IMR-90 (cell line): ENCODE measurements around the gene RAB8B. TPM values are rescaled to one million over a fixed set of nuclear protein-coding genes. Genes with fewer than 3 reads are reported as not detected.
A peak's percentile ranks its signal among the peaks of the same experiment; 100 is the strongest.

Experiments used
- ATAC-seq: fragments of 200-7000 bp; cut with Tn5 transposase; 2 replicates; pipeline ENCODE4 v1.9.1; 2020; ENCODE audit warnings: low read depth, mild to moderate bottlenecking, moderate library complexity
- BruUV-seq: library from RNA; stranded (reverse); fragments of 400-500 nt; replicated peaks from 2 replicates; lab custom pipeline; 2021; lab: Mats Ljungman, UMichigan
- CTCF ChIA-PET: fragments of 300-600 bp; formaldehyde crosslinking; extraction: SDS; loops from one replicate; lab custom pipeline; 2021; ENCODE audit warnings: antibody characterized with exemption; lab: Yijun Ruan, JAX
- POLR2A ChIA-PET: fragments of 300-600 bp; sonication (Branson Sonifier 250); formaldehyde crosslinking; loops from one replicate; lab custom pipeline; 2022; ENCODE audit warnings: antibody characterized with exemption; ENCODE audit not compliant: unreplicated experiment; lab: Charles Lee
- DNase-seq: peaks from one replicate; pipeline ENCODE4 v3.0.0; 2013
- H2AFZ ChIP-seq: replicated peaks from 2 replicates; pipeline ENCODE3; 2013; ENCODE audit warnings: low read length, mild to moderate bottlenecking; ENCODE audit not compliant: poor library complexity
- H2AK5ac ChIP-seq: 2 replicates; pipeline ENCODE4 v1.6.1; 2013; ENCODE audit warnings: low read depth, low read length, inconsistent platforms
- H2AK9ac ChIP-seq: replicated peaks from 2 replicates; pipeline ENCODE3; 2013; ENCODE audit warnings: mild to moderate bottlenecking, low read depth, low read length, moderate library complexity; ENCODE audit not compliant: poor library complexity
- H2BK120ac ChIP-seq: 2 replicates; pipeline ENCODE4 v1.6.1; 2013; ENCODE audit warnings: low read depth, low read length, inconsistent platforms
- H2BK15ac ChIP-seq: 3 replicates; pipeline ENCODE4 v1.6.1; 2013; ENCODE audit warnings: low read depth, low read length, inconsistent platforms
- H2BK20ac ChIP-seq: 2 replicates; pipeline ENCODE4 v1.6.1; 2013; ENCODE audit warnings: low read depth, mild to moderate bottlenecking, inconsistent platforms, low read length, moderate library complexity
- H2BK5ac ChIP-seq: 2 replicates; pipeline ENCODE4 v1.6.1; 2013; ENCODE audit warnings: mild to moderate bottlenecking, low read depth, low read length, inconsistent platforms; ENCODE audit not compliant: poor library complexity, severe bottlenecking
- H3K14ac ChIP-seq: replicated peaks from 2 replicates; pipeline ENCODE4 v1.6.1; 2013; ENCODE audit warnings: low read depth, low read length, inconsistent platforms
- H3K18ac ChIP-seq: 2 replicates; pipeline ENCODE4 v1.6.1; 2013; ENCODE audit warnings: low read depth, low read length, control low read depth
- H3K23ac ChIP-seq: 2 replicates; pipeline ENCODE4 v1.6.1; 2013; ENCODE audit warnings: low read depth, low read length, inconsistent platforms
- H3K27ac ChIP-seq: 2 replicates; pipeline ENCODE4 v1.5.1; 2013; ENCODE audit warnings: mild to moderate bottlenecking, control low read depth, low read length; ENCODE audit not compliant: insufficient read depth
- H3K27me3 ChIP-seq: 2 replicates; pipeline ENCODE4 v1.6.1; 2013; ENCODE audit warnings: low read length; ENCODE audit not compliant: control insufficient read depth, insufficient read depth
- H3K36me3 ChIP-seq: 2 replicates; pipeline ENCODE4 v1.6.1; 2013; ENCODE audit warnings: low read length, mixed read lengths; ENCODE audit not compliant: control insufficient read depth, insufficient read depth
- H3K4ac ChIP-seq: 2 replicates; pipeline ENCODE4 v1.6.1; 2013; ENCODE audit warnings: low read depth, low read length, inconsistent platforms
- H3K4me1 ChIP-seq: 2 replicates; pipeline ENCODE4 v1.6.1; 2013; ENCODE audit warnings: low read length, mixed read lengths; ENCODE audit not compliant: control insufficient read depth, insufficient read depth
- H3K4me2 ChIP-seq: 2 replicates; pipeline ENCODE4 v1.6.1; 2013; ENCODE audit warnings: low read depth, mild to moderate bottlenecking, control low read depth, low read length, moderate library complexity
- H3K4me3 ChIP-seq: 2 replicates; pipeline ENCODE4 v1.5.1; 2013; ENCODE audit warnings: low read depth, mild to moderate bottlenecking, control low read depth, low read length, moderate library complexity; ENCODE audit not compliant: insufficient read depth
- H3K56ac ChIP-seq: 2 replicates; pipeline ENCODE4 v1.6.1; 2013; ENCODE audit warnings: low read length, inconsistent platforms; ENCODE audit not compliant: insufficient read depth; ENCODE audit errors: extremely low read depth
- H3K79me1 ChIP-seq, 2 experiments: 2 replicates each; pipeline ENCODE4 v1.6.1; 2013; ENCODE audit warnings: low read length in 2 of 2, inconsistent platforms in 1 of 2, low read depth in 1 of 2
- H3K9ac ChIP-seq: 2 replicates; pipeline ENCODE4 v1.6.1; 2013; ENCODE audit warnings: low read depth, low read length, control low read depth
- H3K9me1 ChIP-seq: 2 replicates; pipeline ENCODE4 v1.6.1; 2013; ENCODE audit warnings: low read length, inconsistent platforms; ENCODE audit not compliant: insufficient read depth
- H3K9me3 ChIP-seq: 2 replicates; pipeline ENCODE4 v1.6.1; 2013; ENCODE audit warnings: low read length; ENCODE audit not compliant: control insufficient read depth, insufficient read depth
- H4K20me1 ChIP-seq: 2 replicates; pipeline ENCODE4 v1.6.1; 2013; ENCODE audit warnings: low read length, inconsistent platforms; ENCODE audit not compliant: insufficient read depth
- H4K5ac ChIP-seq: 2 replicates; pipeline ENCODE4 v1.6.1; 2013; ENCODE audit warnings: mild to moderate bottlenecking, low read depth, low read length, control low read depth
- H4K8ac ChIP-seq, 2 experiments: 2 replicates each; pipeline ENCODE4 v1.6.1; 2013; ENCODE audit warnings: low read depth in 2 of 2, low read length in 2 of 2, control low read depth in 1 of 2, inconsistent platforms in 1 of 2
- H4K91ac ChIP-seq: 2 replicates; pipeline ENCODE4 v1.6.1; 2013; ENCODE audit warnings: low read depth, low read length, inconsistent platforms; ENCODE audit not compliant: insufficient read depth
- MXI1 ChIP-seq: IDR thresholded peaks from 2 replicates; pipeline ENCODE4 v1.6.1; 2012; ENCODE audit warnings: low read depth, mild to moderate bottlenecking, low read length, moderate library complexity, borderline replicate concordance
- RFX5 ChIP-seq: IDR thresholded peaks from 2 replicates; pipeline ENCODE4 v1.8.0; 2012; ENCODE audit warnings: low read depth, mild to moderate bottlenecking, low read length, moderate library complexity
- WGBS, 2 experiments: methylation state at CpG; one replicate each; pipeline versions ENCODE4 v1.1.5 to v1.1.7; 2013; ENCODE audit warnings: missing lambda C conversion rate in 2 of 2; ENCODE audit not compliant: insufficient read length in 1 of 2; ENCODE audit errors: extremely low coverage in 2 of 2; 5-methylcytosine and 5-hydroxymethylcytosine counted together
- dilution Hi-C: fragments of 300-500 bp; cut with HindIII; formaldehyde crosslinking; loops from one replicate; pipeline ENCODE4 v1.14.3; 2018; ENCODE audit warnings: low sequenced_read_pairs; ENCODE audit not compliant: unreplicated experiment
- in situ Hi-C: fragments of 300-500 bp; cut with MboI; formaldehyde crosslinking; loops from 3 replicates; pipeline ENCODE4 v1.14.3; 2019; ENCODE audit warnings: low sequenced_read_pairs, inconsistent platforms, mixed read lengths
- intact Hi-C: fragments of 100-400 bp; cut with micrococcal nuclease; formaldehyde crosslinking; loops from 2 replicates; pipeline ENCODE4 v1.10.0; 2022
- polyA plus RNA-seq, 3 experiments: library from polyadenylated mRNA; depleted of rRNA; stranded (reverse); fragments of >200 nt; gene quantifications; 2 replicates each; pipeline ENCODE4 v1.2.3, GENCODE V29; 2012; ENCODE audit warnings: low replicate concordance in 1 of 3
- total RNA-seq: library from RNA; depleted of rRNA; stranded (reverse); fragments of >200 nt; gene quantifications from 2 replicates; pipeline ENCODE4 v1.2.3, GENCODE V29; 2012
- TF ChIP-seq, protein P1 (sequence below): conservative IDR thresholded peaks from 2 replicates; pipeline ENCODE4 v1.5.1; 2012; ENCODE audit warnings: mild to moderate bottlenecking, low read depth, low read length, improper control_type of control experiment

RAB8B gene
- total and polyA plus RNA-seq, 2 of the 4 experiments (the other 2 are of a cell fraction), result 19.4 to 29.4 TPM

DNA sequence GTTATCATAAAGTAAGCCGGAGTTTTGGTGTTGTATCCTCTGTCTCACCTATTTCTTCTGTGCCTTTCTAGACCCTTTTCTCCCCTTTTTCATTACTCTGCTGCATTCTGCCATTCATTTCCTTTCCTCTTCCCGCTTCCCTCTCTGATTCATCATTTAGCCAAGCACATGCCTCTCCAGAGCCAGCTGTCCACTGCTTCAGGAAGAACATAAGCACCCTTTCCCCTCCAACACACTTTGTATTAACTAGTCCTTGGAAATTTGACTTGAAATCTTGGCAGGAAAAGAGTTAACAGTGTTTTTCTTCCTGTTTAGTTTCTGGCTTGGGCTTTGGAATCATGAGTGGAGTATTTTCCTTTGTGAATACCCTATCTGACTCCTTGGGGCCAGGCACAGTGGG lies 97.7 kb downstream of the RAB8B start:
- dilution Hi-C loops, result no loop called here
- CTCF ChIA-PET, result interaction anchor here (1.1 kb wide), 1 partner anchor 117 kb away, joined by 4 read pairs; no protein-coding TSS in a partner anchor
- Histone ChIP-seq H3K4me2 (no peak overlapping the region), H3K4me3 (no peak overlapping the region), H2AK5ac (no peak overlapping the region), H2BK15ac (0 out of 3 replicates have a peak overlapping the region, but pooled peaks have one; percentile 50), H4K5ac (no peak overlapping the region), H3K9me3 (no peaks in the 10 kb centered on the region), H3K9me1 (peaks cover 7% of the 10 kb centered on the region), H3K4me1 (peaks cover 2% of the 10 kb centered on the region; the same call in 1 of the 2 replicates), H4K8ac (no peak overlapping the region), H3K56ac (no peak overlapping the region), H3K23ac (peak overlapping the region; percentile 68; the same call in 1 of the 2 replicates), H3K4ac (0 out of 2 replicates have a peak overlapping the region, but pooled peaks have one; percentile 47), H3K18ac (no peak overlapping the region), H2BK120ac (no peak overlapping the region), H4K20me1 (no peaks in the 10 kb centered on the region), H4K91ac (no peak overlapping the region), H2BK5ac (no peak overlapping the region), H3K27me3 (no peaks in the 10 kb centered on the region), H3K14ac (no peak overlapping the region), H2BK20ac (no peak overlapping the region), H3K79me1 (peaks cover 5 to 11% of the 10 kb centered on the region in 2 experiments; a peak in 2 of 4 replicates), H2AFZ (no peak overlapping the region), H3K9ac (no peak overlapping the region), H2AK9ac (no peak overlapping the region), H3K27ac (no peak overlapping the region), H3K36me3 (peaks cover 10% of the 10 kb centered on the region)
- TF ChIP-seq MXI1 (0 out of 2 replicates have a peak, but pooled peaks have one; percentile 17), RFX5 (no peak)
- TF ChIP-seq, protein P1, sequence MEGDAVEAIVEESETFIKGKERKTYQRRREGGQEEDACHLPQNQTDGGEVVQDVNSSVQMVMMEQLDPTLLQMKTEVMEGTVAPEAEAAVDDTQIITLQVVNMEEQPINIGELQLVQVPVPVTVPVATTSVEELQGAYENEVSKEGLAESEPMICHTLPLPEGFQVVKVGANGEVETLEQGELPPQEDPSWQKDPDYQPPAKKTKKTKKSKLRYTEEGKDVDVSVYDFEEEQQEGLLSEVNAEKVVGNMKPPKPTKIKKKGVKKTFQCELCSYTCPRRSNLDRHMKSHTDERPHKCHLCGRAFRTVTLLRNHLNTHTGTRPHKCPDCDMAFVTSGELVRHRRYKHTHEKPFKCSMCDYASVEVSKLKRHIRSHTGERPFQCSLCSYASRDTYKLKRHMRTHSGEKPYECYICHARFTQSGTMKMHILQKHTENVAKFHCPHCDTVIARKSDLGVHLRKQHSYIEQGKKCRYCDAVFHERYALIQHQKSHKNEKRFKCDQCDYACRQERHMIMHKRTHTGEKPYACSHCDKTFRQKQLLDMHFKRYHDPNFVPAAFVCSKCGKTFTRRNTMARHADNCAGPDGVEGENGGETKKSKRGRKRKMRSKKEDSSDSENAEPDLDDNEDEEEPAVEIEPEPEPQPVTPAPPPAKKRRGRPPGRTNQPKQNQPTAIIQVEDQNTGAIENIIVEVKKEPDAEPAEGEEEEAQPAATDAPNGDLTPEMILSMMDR, result no peak
- ATAC-seq (peak; percentile 32; the same call in 1 of the 2 replicates), DNase-seq (peak; percentile 48)
- intact Hi-C loops, result loop anchor here (5.0 kb wide), 1 partner anchor 180 kb away; no protein-coding TSS in a partner anchor
- POLR2A ChIA-PET, result no interaction called here
- 80% methylated on average over 2 of the region's 2 CpGs; no CpG with 5 or more reads in 1 of the 2 experiments for WGBS, 2 experiments
- BruUV-seq, result no TSS peak
- in situ Hi-C loops, result loop anchor here (5.0 to 25.0 kb wide), 2 partner anchors 115 to 775 kb away; no protein-coding TSS in a partner anchor
